H1 (cell line): ENCODE data around the gene PRMT1. TPM values are rescaled to one million over a fixed set of nuclear protein-coding genes. Genes with fewer than 3 reads are reported as not detected.

Experiments
- CTCF ChIA-PET: fragments of 300-600 bp; sonication (Branson Sonifier 250); formaldehyde crosslinking; loops from one replicate; lab custom pipeline; 2021; ENCODE audit not compliant: partially characterized antibody; lab: Charles Lee
- POLR2A ChIA-PET: fragments of 300-600 bp; sonication (Branson Sonifier 250); formaldehyde crosslinking; loops from one replicate; lab custom pipeline; 2021; ENCODE audit warnings: inconsistent platforms; ENCODE audit not compliant: partially characterized antibody; lab: Charles Lee
- DNase-seq, 2 experiments: peaks; one replicate each; pipeline versions ENCODE4 v3.0.0 to v3.0.0-alpha.2; 2010 to 2022; ENCODE audit warnings: low spot score in 2 of 2, low read depth in 1 of 2, mixed read lengths in 1 of 2
- FAIRE-seq: peaks from 2 replicates; lab custom pipeline; 2011; peaks lifted over from hg19 to GRCh38; lab: Jason Lieb, UNC
- H2AFZ ChIP-seq: 2 replicates; pipeline ENCODE4 v1.8.1; 2012; ENCODE audit warnings: low read length, inconsistent platforms
- H2AK5ac ChIP-seq: 2 replicates; pipeline ENCODE4 v1.6.1; 2013; ENCODE audit warnings: low read depth, low read length
- H2BK120ac ChIP-seq: replicated peaks from 2 replicates; pipeline ENCODE3; 2013; ENCODE audit warnings: low read depth, low read length, inconsistent platforms
- H2BK12ac ChIP-seq: 2 replicates; pipeline ENCODE4 v1.6.1; 2013; ENCODE audit warnings: low read depth, low read length
- H2BK15ac ChIP-seq: 2 replicates; pipeline ENCODE4 v1.6.1; 2013; ENCODE audit warnings: low read length
- H2BK20ac ChIP-seq: 2 replicates; pipeline ENCODE4 v1.6.1; 2013; ENCODE audit warnings: low read length
- H2BK5ac ChIP-seq: 2 replicates; pipeline ENCODE4 v1.6.1; 2013; ENCODE audit warnings: low read depth, low read length
- H3K14ac ChIP-seq: 2 replicates; pipeline ENCODE4 v1.6.1; 2013; ENCODE audit warnings: inconsistent platforms; ENCODE audit not compliant: insufficient read length
- H3K18ac ChIP-seq: 2 replicates; pipeline ENCODE4 v1.6.1; 2013; ENCODE audit warnings: low read length; ENCODE audit errors: extremely low read depth
- H3K23ac ChIP-seq: 2 replicates; pipeline ENCODE4 v1.6.1; 2013; ENCODE audit warnings: inconsistent platforms; ENCODE audit not compliant: insufficient read length
- H3K23me2 ChIP-seq: 2 replicates; pipeline ENCODE4 v1.6.1; 2013; ENCODE audit warnings: low read depth, low read length
- H3K27ac ChIP-seq: 2 replicates; pipeline ENCODE4 v1.6.1; 2011; ENCODE audit warnings: low read depth, low read length, inconsistent platforms
- H3K27me3 ChIP-seq, 4 experiments: replicated peaks in 1 of 4; 1 replicate in 1 of 4; 2 replicates in 3 of 4; pipeline versions ENCODE4 v1.6.1 to v1.8.1; 2011 to 2013; ENCODE audit warnings: low read length in 3 of 4, mild to moderate bottlenecking in 3 of 4, inconsistent platforms in 2 of 4, mixed read lengths in 2 of 4, moderate library complexity in 1 of 4; ENCODE audit not compliant: control insufficient read depth in 3 of 4, insufficient read depth in 3 of 4; ENCODE audit errors: extremely low read depth in 1 of 4
- H3K36me3 ChIP-seq, 4 experiments: 2 replicates each; pipeline versions ENCODE4 v1.6.1 to v1.8.1; 2011 to 2013; ENCODE audit warnings: mild to moderate bottlenecking in 4 of 4, low read length in 3 of 4, moderate library complexity in 2 of 4, control low read depth in 1 of 4, inconsistent platforms in 1 of 4; ENCODE audit not compliant: insufficient read depth in 4 of 4, control insufficient read depth in 2 of 4
- H3K4ac ChIP-seq: replicated peaks from 2 replicates; pipeline ENCODE3; 2013; ENCODE audit warnings: low read length, low read depth, mixed read lengths, inconsistent platforms; ENCODE audit not compliant: insufficient read length
- H3K4me1 ChIP-seq, 4 experiments: replicated peaks in 1 of 4; 1 replicate in 1 of 4; 2 replicates in 3 of 4; pipeline versions ENCODE4 v1.6.1 to v1.8.1; 2011 to 2013; ENCODE audit warnings: low read length in 3 of 4, inconsistent platforms in 2 of 4, mixed read lengths in 1 of 4; ENCODE audit not compliant: insufficient read depth in 4 of 4, control insufficient read depth in 3 of 4
- H3K4me2 ChIP-seq, 2 experiments: 2 replicates each; pipeline versions ENCODE4 v1.6.1 to v1.8.1; 2011 to 2013; ENCODE audit warnings: low read depth in 2 of 2, low read length in 2 of 2, control low read depth in 1 of 2, inconsistent platforms in 1 of 2, mild to moderate bottlenecking in 1 of 2; ENCODE audit not compliant: insufficient read depth in 1 of 2
- H3K4me3 ChIP-seq, 4 experiments: fragments of 200-600, 300-600 bp in 1 of 4; sonication (generic), shearing (Covaris generic), sonication (Bioruptor Twin) in 1 of 4; 2 replicates each; pipeline versions ENCODE4 v1.5.1 to v1.8.1; 2011 to 2016; ENCODE audit warnings: low read length in 4 of 4, low read depth in 3 of 4, control low read depth in 2 of 4, inconsistent platforms in 2 of 4, mild to moderate bottlenecking in 2 of 4, mixed read lengths in 1 of 4, moderate library complexity in 1 of 4; ENCODE audit not compliant: insufficient read depth in 2 of 4; ENCODE audit errors: extremely low read depth in 1 of 4
- H3K56ac ChIP-seq: replicated peaks from 2 replicates; pipeline ENCODE3; 2013; ENCODE audit warnings: low read depth, mild to moderate bottlenecking, mixed read lengths, low read length, inconsistent platforms; ENCODE audit not compliant: insufficient read length
- H3K79me1 ChIP-seq: 2 replicates; pipeline ENCODE4 v1.6.1; 2013; ENCODE audit warnings: low read depth, low read length, control low read depth
- H3K79me2 ChIP-seq, 2 experiments: 2 replicates each; pipeline versions ENCODE4 v1.6.1 to v1.8.1; 2012 to 2013; ENCODE audit warnings: low read length in 2 of 2, mild to moderate bottlenecking in 2 of 2, inconsistent platforms in 1 of 2; ENCODE audit not compliant: insufficient read depth in 2 of 2, control insufficient read depth in 1 of 2
- H3K9ac ChIP-seq, 4 experiments: replicated peaks in 1 of 4; 1 replicate in 1 of 4; 2 replicates in 3 of 4; pipeline versions ENCODE4 v1.6.1 to v1.8.1; 2011 to 2013; ENCODE audit warnings: low read depth in 3 of 4, low read length in 3 of 4, control low read depth in 2 of 4, mild to moderate bottlenecking in 2 of 4, moderate library complexity in 2 of 4, inconsistent platforms in 1 of 4; ENCODE audit errors: extremely low read depth in 1 of 4
- H3K9me3 ChIP-seq, 2 experiments: 2 replicates each; pipeline versions ENCODE4 v1.6.1 to v1.8.1; 2012 to 2013; ENCODE audit warnings: mild to moderate bottlenecking in 2 of 2, moderate library complexity in 2 of 2, control low read depth in 1 of 2, inconsistent platforms in 1 of 2, low read depth in 1 of 2, low read length in 1 of 2, mixed read lengths in 1 of 2; ENCODE audit not compliant: insufficient read depth in 2 of 2
- H4K20me1 ChIP-seq, 2 experiments: replicated peaks in 1 of 2; 2 replicates each; pipeline versions ENCODE3 to v1.8.1; 2011 to 2013; ENCODE audit warnings: inconsistent platforms in 2 of 2, low read length in 2 of 2, mild to moderate bottlenecking in 1 of 2; ENCODE audit not compliant: insufficient read depth in 2 of 2, control insufficient read depth in 1 of 2
- H4K5ac ChIP-seq: 2 replicates; pipeline ENCODE4 v1.6.1; 2013; ENCODE audit warnings: low read length, low read depth, mixed read lengths, inconsistent platforms; ENCODE audit not compliant: insufficient read length
- H4K8ac ChIP-seq: 2 replicates; pipeline ENCODE4 v1.8.0; 2013; ENCODE audit warnings: mild to moderate bottlenecking, moderate library complexity, low read length, inconsistent platforms; ENCODE audit not compliant: insufficient read depth; ENCODE audit errors: extremely low read depth
- H4K91ac ChIP-seq: replicated peaks from 2 replicates; pipeline ENCODE3; 2013; ENCODE audit warnings: low read length, mixed read lengths, inconsistent platforms; ENCODE audit not compliant: insufficient read length
- MAFK ChIP-seq: IDR thresholded peaks from 2 replicates; pipeline ENCODE4 v1.6.1; 2012; ENCODE audit warnings: low read depth, mild to moderate bottlenecking, improper control_type of control experiment, low read length
- POLR2A ChIP-seq, 2 experiments: IDR thresholded peaks; 1 replicate in 1 of 2; 2 replicates in 1 of 2; pipeline ENCODE4 v1.6.1; 2011; ENCODE audit warnings: low read depth in 2 of 2, low read length in 2 of 2, mild to moderate bottlenecking in 2 of 2; ENCODE audit errors: control extremely low read depth in 1 of 2
- WGBS, 2 experiments: shearing (Covaris generic) in 1 of 2; methylation state at CpG; one replicate each; pipeline versions ENCODE4 v1.1.6 to v1.1.7; 2013 to 2015; ENCODE audit warnings: low lambda C conversion rate in 2 of 2, mixed read lengths in 2 of 2, inconsistent platforms in 1 of 2, low coverage in 1 of 2, missing lambda C conversion rate in 1 of 2; ENCODE audit not compliant: insufficient replicate concordance in 2 of 2, insufficient coverage in 1 of 2, insufficient read length in 1 of 2; ENCODE audit errors: extremely low coverage in 1 of 2, missing lambda C conversion rate in 1 of 2; 5-methylcytosine and 5-hydroxymethylcytosine counted together
- polyA plus RNA-seq, 7 experiments: library from polyadenylated mRNA; depleted of rRNA in 3 of 7; stranded (reverse) in 5 of 7; unstranded in 2 of 7; fragments of >200 nt in 5 of 7; fragments of 200-250 nt in 2 of 7; gene quantifications; 1 replicate in 5 of 7; 2 replicates in 1 of 7; 4 replicates in 1 of 7; pipeline versions ENCODE4 v1.2.1 to v1.2.3, GENCODE V29; 2011 to 2013; ENCODE audit warnings: missing spikeins in 2 of 7, mixed read lengths in 2 of 7
- total RNA-seq: library from RNA; stranded (reverse); fragmentation: NEBNext Ultra II Directional; extraction: Animal tissue kit (Norgen Biotek cat#: 25700); gene quantifications from 2 replicates; pipeline ENCODE4 v1.2.1, GENCODE V29; 2021

PRMT1 gene
- total and polyA plus RNA-seq, 2 of the 8 experiments (the other 6 are each of a cell fraction or from before 2014, with no cell fraction given), result 561 to 1,215 TPM

GRCh38 chr19:49660338-49660961, 16.6 kb upstream of the PRMT1 start:
- H3K4me3 ChIP-seq, result no peak overlapping the region
- no peak overlapping the region for H3K56ac ChIP-seq
- ChIA-PET CTCF (interaction anchor here (0.6 to 4.4 kb wide), 6 partner anchors 10 to 162 kb away, joined by 3 to 28 read pairs (median 4); no protein-coding TSS in a partner anchor), POLR2A (interaction anchor here (2.2 to 18.0 kb wide), 3 partner anchors 14 to 48 kb away, joined by 4 to 275 read pairs (median 236); partner anchors contain the start of genes PRMT1, RRAS and SCAF1)
- TF ChIP-seq POLR2A (IDR thresholded peaks at IDR 0.05; ENCODE audit: control extremely low read depth in 1 of 2, low read depth in 2 of 2, low read length in 2 of 2) (peak; percentile 21 to 39; a peak in 2 of 3 replicates), MAFK (no peak)
- H3K23me2 ChIP-seq, result peaks cover 11% of the 10 kb centered on the region
- H3K14ac ChIP-seq, result no peak overlapping the region
- no peak overlapping the region for H2BK15ac ChIP-seq
- H3K4me2 ChIP-seq, result no peak overlapping the region
- 97% methylated on average over 10 of the region's 15 CpGs; no CpG with 5 or more reads in 1 of the 2 experiments for WGBS, 2 experiments
- peaks cover 0 to 18% (median 6%) of the 10 kb centered on the region in 4 experiments; a peak in 4 of 7 replicates for H3K4me1 ChIP-seq
- FAIRE-seq (no peak), DNase-seq (no peak)
- H4K5ac ChIP-seq, result no peak overlapping the region
- H2BK20ac ChIP-seq, result no peak overlapping the region
- peaks cover 0 to 13% of the 10 kb centered on the region in 2 experiments; a peak in 2 of 4 replicates for H3K79me2 ChIP-seq
- H3K27ac ChIP-seq, result no peak overlapping the region
- H4K8ac ChIP-seq, result no peak overlapping the region
- no peak overlapping the region for H3K9ac ChIP-seq
- peaks cover 13 to 20% of the 10 kb centered on the region in 2 experiments for H4K20me1 ChIP-seq
- no peak overlapping the region for H3K18ac ChIP-seq
- peaks cover 18 to 59% (median 47%) of the 10 kb centered on the region in 4 experiments; a peak in 7 of 8 replicates for H3K36me3 ChIP-seq
- no peak overlapping the region for H2BK5ac ChIP-seq
- H3K9me3 ChIP-seq, result peaks cover 9 to 11% of the 10 kb centered on the region in 2 experiments
- no peaks in the 10 kb centered on the region for H3K27me3 ChIP-seq
- peaks cover 5% of the 10 kb centered on the region; the same call in 1 of the 2 replicates for H3K79me1 ChIP-seq
- H2AK5ac ChIP-seq, result no peak overlapping the region
- H2BK12ac ChIP-seq, result no peak overlapping the region
- no peak overlapping the region for H3K23ac ChIP-seq
- no peak overlapping the region for H3K4ac ChIP-seq
- no peak overlapping the region for H2AFZ ChIP-seq
- H2BK120ac ChIP-seq, result no peak overlapping the region
- H4K91ac ChIP-seq, result no peak overlapping the region
